Measurements from ENCODE around the gene NEK9.

GRCh38 chr14:75126679-75127473, at the start of gene NEK9:
- TF ChIP-seq EZH2phosphoT487 (IDR thresholded peaks at IDR 0.05; ENCODE audit: low read length): no peak
- no peak for TF ChIP-seq CTCF (IDR thresholded peaks at IDR 0.05; ENCODE audit: low read length)

Data from MM.1S (cell line).